Muscle of leg (tissue), 11 donors: ENCODE data around the gene SPTBN5. TPM values are rescaled to one million over a fixed set of nuclear protein-coding genes. Genes with fewer than 3 reads are reported as not detected.

ENCODE experiments used
- DNase-seq: peaks from one replicate; pipeline ENCODE4 v3.0.0; 2013
- H3K27ac ChIP-seq: one replicate; pipeline ENCODE4 v1.5.1; 2013; ENCODE audit warnings: mild to moderate bottlenecking, low read length, control low read depth
- H3K27me3 ChIP-seq: one replicate; pipeline ENCODE4 v1.6.1; 2013; ENCODE audit warnings: low read length; ENCODE audit not compliant: control insufficient read depth, insufficient read depth
- H3K36me3 ChIP-seq: one replicate; pipeline ENCODE4 v1.6.1; 2013; ENCODE audit warnings: low read length; ENCODE audit not compliant: control insufficient read depth, insufficient read depth
- H3K4me1 ChIP-seq: one replicate; pipeline ENCODE4 v1.6.1; 2013; ENCODE audit warnings: low read length; ENCODE audit not compliant: control insufficient read depth, insufficient read depth
- H3K4me3 ChIP-seq: one replicate; pipeline ENCODE4 v1.5.1; 2013; ENCODE audit warnings: low read length, control low read depth
- H3K9me3 ChIP-seq: replicated peaks from 2 replicates; pipeline ENCODE4 v1.6.1; 2013; ENCODE audit warnings: low read depth, low read length; ENCODE audit not compliant: control insufficient read depth
- WGBS: methylation state at CpG from one replicate; pipeline ENCODE4 v1.1.5; 2013; ENCODE audit warnings: missing lambda C conversion rate; ENCODE audit not compliant: insufficient coverage; 5-methylcytosine and 5-hydroxymethylcytosine counted together
- polyA plus RNA-seq, 8 donors: library from polyadenylated mRNA; unstranded; fragments of 120-200 nt; gene quantifications; one replicate each; pipeline versions ENCODE4 v1.2.1 to v1.2.3, GENCODE V29; 2013; ENCODE audit warnings: inconsistent platforms in 1 of 8, low replicate concordance in 1 of 8; ENCODE audit not compliant: insufficient read length in 8 of 8, insufficient read depth in 1 of 8
- total RNA-seq: library from RNA; stranded (reverse); fragments of 120-200 nt; gene quantifications from one replicate; pipeline ENCODE4 v1.2.4, GENCODE V29; 2013

Gene SPTBN5
- total and polyA plus RNA-seq, 9 donors: 1.8 to 9.4 (median 4.1) TPM

- no peak for DNase-seq
- Histone ChIP-seq H3K4me3 (no peak overlapping the region), H3K9me3 (no peaks in the 10 kb centered on the region), H3K36me3 (peaks cover 2% of the 10 kb centered on the region), H3K4me1 (peaks cover 57% of the 10 kb centered on the region), H3K27me3 (no peaks in the 10 kb centered on the region), H3K27ac (peak overlapping the region; percentile 62)
- WGBS: 53% methylated on average over 3 of the region's 4 CpGs
Measured at GRCh38 chr15:41934843-41935242, 41.0 kb upstream of the SPTBN5 start.

GRCh38 chr15:41933771-41934170, 39.9 kb upstream of the SPTBN5 start:
- Histone ChIP-seq H3K4me1 (peaks cover 63% of the 10 kb centered on the region), H3K36me3 (peaks cover 2% of the 10 kb centered on the region), H3K27ac (no peak overlapping the region), H3K9me3 (no peaks in the 10 kb centered on the region), H3K4me3 (no peak overlapping the region), H3K27me3 (no peaks in the 10 kb centered on the region)
- 81% methylated on average over 6 of the region's 10 CpGs for WGBS
- no peak for DNase-seq

GRCh38 chr15:41933326-41933725, 39.5 kb upstream of the SPTBN5 start:
- peaks cover 67% of the 10 kb centered on the region for H3K4me1 ChIP-seq
- H3K9me3 ChIP-seq: no peaks in the 10 kb centered on the region
- no peak overlapping the region for H3K4me3 ChIP-seq
- no peak for DNase-seq
- H3K27me3 ChIP-seq: no peaks in the 10 kb centered on the region
- WGBS: 88% methylated on average over 3 of the region's 7 CpGs
- no peak overlapping the region for H3K27ac ChIP-seq
- H3K36me3 ChIP-seq: peaks cover 2% of the 10 kb centered on the region

GRCh38 chr15:41932511-41933289, 38.8 kb upstream of the SPTBN5 start:
- Histone ChIP-seq H3K27me3 (no peaks in the 10 kb centered on the region), H3K36me3 (no peaks in the 10 kb centered on the region), H3K4me3 (no peak overlapping the region), H3K4me1 (peaks cover 67% of the 10 kb centered on the region), H3K27ac (no peak overlapping the region), H3K9me3 (no peaks in the 10 kb centered on the region)
- no peak for DNase-seq
- WGBS: 40% methylated on average over 12 of the region's 16 CpGs

GRCh38 chr15:41932101-41932500, 38.2 kb upstream of the SPTBN5 start:
- peaks cover 66% of the 10 kb centered on the region for H3K4me1 ChIP-seq
- H3K36me3 ChIP-seq: no peaks in the 10 kb centered on the region
- H3K27ac ChIP-seq: no peak overlapping the region
- no peak overlapping the region for H3K4me3 ChIP-seq
- DNase-seq: no peak
- no peaks in the 10 kb centered on the region for H3K9me3 ChIP-seq
- no peaks in the 10 kb centered on the region for H3K27me3 ChIP-seq
- WGBS: 70% methylated on average over 5 of the region's 9 CpGs

GRCh38 chr15:41930867-41931222, 37.0 kb upstream of the SPTBN5 start:
- no CpG with 5 or more reads among the region's 2 CpGs for WGBS
- H3K27me3 ChIP-seq: no peaks in the 10 kb centered on the region
- no peaks in the 10 kb centered on the region for H3K9me3 ChIP-seq
- no peak for DNase-seq
- peak overlapping the region; percentile 23 for H3K27ac ChIP-seq
- H3K36me3 ChIP-seq: no peaks in the 10 kb centered on the region
- no peak overlapping the region for H3K4me3 ChIP-seq
- H3K4me1 ChIP-seq: peaks cover 70% of the 10 kb centered on the region

- Histone ChIP-seq H3K27ac (peak overlapping the region; percentile 23), H3K4me1 (peaks cover 70% of the 10 kb centered on the region), H3K4me3 (no peak overlapping the region), H3K36me3 (peaks cover 2% of the 10 kb centered on the region), H3K9me3 (no peaks in the 10 kb centered on the region), H3K27me3 (no peaks in the 10 kb centered on the region)
- DNase-seq: peak; percentile 85
- WGBS: 63% methylated on average over 1 of the region's 8 CpGs
Measured at GRCh38 chr15:41930221-41930866, 36.5 kb upstream of the SPTBN5 start.

- peaks cover 6% of the 10 kb centered on the region for H3K36me3 ChIP-seq
- H3K27ac ChIP-seq: peak overlapping the region; percentile 56
- no peaks in the 10 kb centered on the region for H3K27me3 ChIP-seq
- no peak overlapping the region for H3K4me3 ChIP-seq
- H3K4me1 ChIP-seq: peaks cover 58% of the 10 kb centered on the region
- WGBS: 83% methylated on average over 1 of the region's 16 CpGs
- peak; percentile 59 for DNase-seq
- H3K9me3 ChIP-seq: no peaks in the 10 kb centered on the region
Measured at GRCh38 chr15:41928637-41929620, 35.1 kb upstream of the SPTBN5 start.

- no peak overlapping the region for H3K4me3 ChIP-seq
- H3K27ac ChIP-seq: no peak overlapping the region
- no peaks in the 10 kb centered on the region for H3K9me3 ChIP-seq
- WGBS: no CpG with 5 or more reads among the region's 6 CpGs
- peaks cover 9% of the 10 kb centered on the region for H3K36me3 ChIP-seq
- DNase-seq: no peak
- peaks cover 50% of the 10 kb centered on the region for H3K4me1 ChIP-seq
- no peaks in the 10 kb centered on the region for H3K27me3 ChIP-seq
Measured at GRCh38 chr15:41928100-41928499, 34.2 kb upstream of the SPTBN5 start.

- H3K9me3 ChIP-seq: no peaks in the 10 kb centered on the region
- no peaks in the 10 kb centered on the region for H3K27me3 ChIP-seq
- no peak overlapping the region for H3K4me3 ChIP-seq
- WGBS: 100% methylated on average over 1 of the region's 3 CpGs
- DNase-seq: no peak
- no peak overlapping the region for H3K27ac ChIP-seq
- peaks cover 45% of the 10 kb centered on the region for H3K4me1 ChIP-seq
- H3K36me3 ChIP-seq: peaks cover 9% of the 10 kb centered on the region
Measured at GRCh38 chr15:41927536-41927935, 33.7 kb upstream of the SPTBN5 start.
